Liver (tissue), 9 donors: Measurements from ENCODE around the gene ARHGAP10. TPM values are rescaled to one million over a fixed set of nuclear protein-coding genes. Genes with fewer than 3 reads are reported as not detected.
"Not testable (repeated sequence)": the region's sequence is repeated elsewhere in the genome, so short reads cannot be mapped to it uniquely, and the experiment has no call there.

Experiments
- DNase-seq: peaks from one replicate; pipeline ENCODE4 v3.0.0-alpha.2; 2017; ENCODE audit warnings: low spot score
- H3K27ac ChIP-seq, 2 donors: one replicate each; pipeline ENCODE4 v1.7.0; 2013; ENCODE audit warnings: inconsistent platforms in 2 of 2, low read length in 2 of 2, control low read depth in 1 of 2, low read depth in 1 of 2, mild to moderate bottlenecking in 1 of 2
- H3K27me3 ChIP-seq, 4 donors: one replicate each; pipeline versions ENCODE4 v1.6.1 to v1.7.0; 2013; ENCODE audit warnings: low read length in 3 of 4, inconsistent platforms in 1 of 4, mild to moderate bottlenecking in 1 of 4, moderate library complexity in 1 of 4; ENCODE audit not compliant: control insufficient read depth in 4 of 4, insufficient read depth in 4 of 4
- H3K36me3 ChIP-seq, 4 donors: one replicate each; pipeline versions ENCODE4 v1.6.1 to v1.7.0; 2013; ENCODE audit warnings: low read length in 3 of 4, mild to moderate bottlenecking in 3 of 4, low read depth in 1 of 4, moderate library complexity in 1 of 4; ENCODE audit not compliant: control insufficient read depth in 4 of 4, insufficient read depth in 3 of 4
- H3K4me1 ChIP-seq, 4 donors: one replicate each; pipeline versions ENCODE4 v1.6.1 to v1.7.0; 2013; ENCODE audit warnings: low read length in 3 of 4, mild to moderate bottlenecking in 3 of 4, moderate library complexity in 1 of 4; ENCODE audit not compliant: control insufficient read depth in 4 of 4, insufficient read depth in 4 of 4
- H3K4me3 ChIP-seq, 3 donors: one replicate each; pipeline versions ENCODE4 v1.6.1 to v1.7.0; 2013; ENCODE audit warnings: low read length in 3 of 3, control low read depth in 1 of 3, low read depth in 1 of 3, mild to moderate bottlenecking in 1 of 3
- H3K9ac ChIP-seq, 2 donors: one replicate each; pipeline ENCODE4 v1.7.0; 2013; ENCODE audit warnings: low read length in 2 of 2, mild to moderate bottlenecking in 2 of 2, moderate library complexity in 2 of 2, control low read depth in 1 of 2, low read depth in 1 of 2
- H3K9me3 ChIP-seq, 4 donors: one replicate each; pipeline versions ENCODE4 v1.6.1 to v1.7.0; 2013; ENCODE audit warnings: low read length in 3 of 4; ENCODE audit not compliant: control insufficient read depth in 4 of 4
- EGR1 ChIP-seq, 2 donors: IDR thresholded peaks; 2 replicates each; pipeline ENCODE4 v1.6.1; 2016 to 2018; ENCODE audit warnings: antibody characterized with exemption in 2 of 2, low read depth in 2 of 2
- FOXA1 ChIP-seq: IDR thresholded peaks from 2 replicates; pipeline ENCODE4 v1.6.1; 2016; ENCODE audit warnings: antibody characterized with exemption
- FOXA2 ChIP-seq: IDR thresholded peaks from 2 replicates; pipeline ENCODE4 v1.6.1; 2016; ENCODE audit warnings: antibody characterized with exemption
- GABPA ChIP-seq, 2 donors: IDR thresholded peaks in 1 of 2; conservative IDR thresholded peaks in 1 of 2; 2 replicates each; pipeline ENCODE4 v1.6.1; 2016; ENCODE audit warnings: antibody characterized with exemption in 2 of 2, mild to moderate bottlenecking in 1 of 2, moderate library complexity in 1 of 2
- HNF4G ChIP-seq: IDR thresholded peaks from 2 replicates; pipeline ENCODE4 v1.6.1; 2016; ENCODE audit warnings: antibody characterized with exemption
- JUND ChIP-seq, 2 donors: IDR thresholded peaks; 2 replicates each; pipeline ENCODE4 v1.6.1; 2016; ENCODE audit warnings: antibody characterized with exemption in 2 of 2
- MAX ChIP-seq: IDR thresholded peaks from 2 replicates; pipeline ENCODE4 v1.6.1; 2016; ENCODE audit warnings: antibody characterized with exemption
- NR2F2 ChIP-seq: IDR thresholded peaks from 2 replicates; pipeline ENCODE4 v1.6.1; 2016; ENCODE audit warnings: antibody characterized with exemption
- RXRA ChIP-seq, 2 donors: IDR thresholded peaks; 2 replicates each; pipeline ENCODE4 v1.6.1; 2017 to 2018; ENCODE audit warnings: antibody characterized with exemption in 2 of 2, mild to moderate bottlenecking in 1 of 2
- YY1 ChIP-seq: IDR thresholded peaks from 2 replicates; pipeline ENCODE4 v1.6.1; 2016; ENCODE audit warnings: antibody characterized with exemption, mild to moderate bottlenecking
- WGBS: extraction: QIAGEN DNeasy Blood & Tissue Kit; methylation state at CpG from one replicate; pipeline ENCODE4 v1.1.7; 2013; 5-methylcytosine and 5-hydroxymethylcytosine counted together
- polyA plus RNA-seq, 2 donors: library from polyadenylated mRNA; stranded (reverse) in 1 of 2; unstranded in 1 of 2; fragments of 200-250 nt in 1 of 2; fragments of >200 nt in 1 of 2; fragmentation: Nextera tagmentation in 1 of 2; extraction: Ambion mirVana in 1 of 2; gene quantifications; one replicate each; pipeline versions ENCODE4 v1.2.1 to v1.2.3, GENCODE V29; 2013 to 2015
- total RNA-seq, 2 donors: library from RNA; depleted of rRNA; stranded (reverse); fragments of >200 nt; gene quantifications; one replicate each; pipeline ENCODE4 v1.2.3, GENCODE V29; 2014
- TF ChIP-seq, protein P1 (sequence below): IDR thresholded peaks from 2 replicates; pipeline ENCODE4 v1.6.1; 2016; ENCODE audit warnings: antibody characterized with exemption, mild to moderate bottlenecking
- TF ChIP-seq, protein P2 (sequence below): IDR thresholded peaks from 2 replicates; pipeline ENCODE4 v1.6.1; 2016; ENCODE audit warnings: antibody characterized with exemption
- donor health status: healthy.
- donor health status: healthy.
- donor health status: healthy.
- donor health status: healthy.
- donor health status: healthy.

ARHGAP10 gene
- total and polyA plus RNA-seq, 4 donors: 1.5 to 13.0 (median 4.3) TPM

DNA sequence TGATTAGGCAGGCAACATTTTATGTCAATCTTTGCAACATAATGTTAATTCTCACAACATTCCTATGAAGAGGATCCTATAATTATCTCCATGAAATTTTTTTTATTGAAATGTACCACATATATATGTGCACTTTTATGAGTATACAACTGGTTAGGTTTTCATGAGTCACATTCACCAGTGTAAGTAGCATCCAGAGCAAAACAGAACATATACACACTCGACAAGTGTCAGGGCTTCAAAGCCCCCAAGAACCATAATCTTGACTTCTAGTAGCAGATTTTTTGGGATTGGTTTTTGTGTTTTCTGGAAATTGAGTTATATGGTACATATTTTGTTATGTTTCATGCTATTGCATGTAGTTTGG, 62.4 kb downstream of the ARHGAP10 start:
- H3K4me1 ChIP-seq: no peaks in the 10 kb centered on the region
- H3K9me3 ChIP-seq: no peaks in the 10 kb centered on the region
- H3K27me3 ChIP-seq: no peaks in the 10 kb centered on the region
- no peak for DNase-seq
- no peak overlapping the region for H3K4me3 ChIP-seq
- no peak overlapping the region for H3K9ac ChIP-seq
- 89% methylated on average over 1 of the region's 1 CpG for WGBS
- no peaks in the 10 kb centered on the region for H3K36me3 ChIP-seq
- TF ChIP-seq MAX (no peak), EGR1 (IDR thresholded peaks at IDR 0.05; ENCODE audit: low read depth in 2 of 2) (no peak), FOXA2 (no peak), HNF4G (no peak), YY1 (no peak), FOXA1 (no peak), GABPA (IDR thresholded peaks at IDR 0.05 in 1 of 2, conservative IDR thresholded peaks at IDR 0.05 in 1 of 2) (no peak), NR2F2 (no peak), JUND (IDR thresholded peaks at IDR 0.05) (no peak)
- no peak overlapping the region for H3K27ac ChIP-seq

GRCh38 chr4:147794787-147795413, 63.0 kb downstream of the ARHGAP10 start:
- no peak overlapping the region for H3K9ac ChIP-seq
- WGBS: 67% methylated on average over 5 of the region's 5 CpGs

GRCh38 chr4:147799057-147799456, 67.2 kb downstream of the ARHGAP10 start:
- not testable (repeated sequence) for H3K36me3 ChIP-seq, H3K4me3 ChIP-seq, H3K9ac ChIP-seq, H3K27ac ChIP-seq, H3K27me3 ChIP-seq, DNase-seq, H3K4me1 ChIP-seq, H3K9me3 ChIP-seq
- WGBS: 81% methylated on average over 4 of the region's 4 CpGs

More at GRCh38 chr4:147794787-147795413, 63.0 kb downstream of the ARHGAP10 start:
- Histone ChIP-seq H3K4me3 (no peak overlapping the region), H3K27ac (no peak overlapping the region), H3K4me1 (no peaks in the 10 kb centered on the region), H3K27me3 (no peaks in the 10 kb centered on the region), H3K9me3 (no peaks in the 10 kb centered on the region), H3K36me3 (no peaks in the 10 kb centered on the region)
- no peak for DNase-seq
- TF ChIP-seq MAX: no peak
- TF ChIP-seq HNF4G: no peak
- no peak for TF ChIP-seq RXRA (IDR thresholded peaks at IDR 0.05)
- TF ChIP-seq, protein P1, sequence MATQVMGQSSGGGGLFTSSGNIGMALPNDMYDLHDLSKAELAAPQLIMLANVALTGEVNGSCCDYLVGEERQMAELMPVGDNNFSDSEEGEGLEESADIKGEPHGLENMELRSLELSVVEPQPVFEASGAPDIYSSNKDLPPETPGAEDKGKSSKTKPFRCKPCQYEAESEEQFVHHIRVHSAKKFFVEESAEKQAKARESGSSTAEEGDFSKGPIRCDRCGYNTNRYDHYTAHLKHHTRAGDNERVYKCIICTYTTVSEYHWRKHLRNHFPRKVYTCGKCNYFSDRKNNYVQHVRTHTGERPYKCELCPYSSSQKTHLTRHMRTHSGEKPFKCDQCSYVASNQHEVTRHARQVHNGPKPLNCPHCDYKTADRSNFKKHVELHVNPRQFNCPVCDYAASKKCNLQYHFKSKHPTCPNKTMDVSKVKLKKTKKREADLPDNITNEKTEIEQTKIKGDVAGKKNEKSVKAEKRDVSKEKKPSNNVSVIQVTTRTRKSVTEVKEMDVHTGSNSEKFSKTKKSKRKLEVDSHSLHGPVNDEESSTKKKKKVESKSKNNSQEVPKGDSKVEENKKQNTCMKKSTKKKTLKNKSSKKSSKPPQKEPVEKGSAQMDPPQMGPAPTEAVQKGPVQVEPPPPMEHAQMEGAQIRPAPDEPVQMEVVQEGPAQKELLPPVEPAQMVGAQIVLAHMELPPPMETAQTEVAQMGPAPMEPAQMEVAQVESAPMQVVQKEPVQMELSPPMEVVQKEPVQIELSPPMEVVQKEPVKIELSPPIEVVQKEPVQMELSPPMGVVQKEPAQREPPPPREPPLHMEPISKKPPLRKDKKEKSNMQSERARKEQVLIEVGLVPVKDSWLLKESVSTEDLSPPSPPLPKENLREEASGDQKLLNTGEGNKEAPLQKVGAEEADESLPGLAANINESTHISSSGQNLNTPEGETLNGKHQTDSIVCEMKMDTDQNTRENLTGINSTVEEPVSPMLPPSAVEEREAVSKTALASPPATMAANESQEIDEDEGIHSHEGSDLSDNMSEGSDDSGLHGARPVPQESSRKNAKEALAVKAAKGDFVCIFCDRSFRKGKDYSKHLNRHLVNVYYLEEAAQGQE: no peak
- TF ChIP-seq, protein P2, sequence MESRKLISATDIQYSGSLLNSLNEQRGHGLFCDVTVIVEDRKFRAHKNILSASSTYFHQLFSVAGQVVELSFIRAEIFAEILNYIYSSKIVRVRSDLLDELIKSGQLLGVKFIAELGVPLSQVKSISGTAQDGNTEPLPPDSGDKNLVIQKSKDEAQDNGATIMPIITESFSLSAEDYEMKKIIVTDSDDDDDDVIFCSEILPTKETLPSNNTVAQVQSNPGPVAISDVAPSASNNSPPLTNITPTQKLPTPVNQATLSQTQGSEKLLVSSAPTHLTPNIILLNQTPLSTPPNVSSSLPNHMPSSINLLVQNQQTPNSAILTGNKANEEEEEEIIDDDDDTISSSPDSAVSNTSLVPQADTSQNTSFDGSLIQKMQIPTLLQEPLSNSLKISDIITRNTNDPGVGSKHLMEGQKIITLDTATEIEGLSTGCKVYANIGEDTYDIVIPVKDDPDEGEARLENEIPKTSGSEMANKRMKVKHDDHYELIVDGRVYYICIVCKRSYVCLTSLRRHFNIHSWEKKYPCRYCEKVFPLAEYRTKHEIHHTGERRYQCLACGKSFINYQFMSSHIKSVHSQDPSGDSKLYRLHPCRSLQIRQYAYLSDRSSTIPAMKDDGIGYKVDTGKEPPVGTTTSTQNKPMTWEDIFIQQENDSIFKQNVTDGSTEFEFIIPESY: no peak
- TF ChIP-seq GABPA (IDR thresholded peaks at IDR 0.05 in 1 of 2, conservative IDR thresholded peaks at IDR 0.05 in 1 of 2): no peak
- no peak for TF ChIP-seq JUND (IDR thresholded peaks at IDR 0.05)
